Activated CD8-positive, alpha-beta memory T cell treated with anti-CD3 and anti-CD28 coated beads, Interleukin-2, amount 50 U/mL, for 48 hours (primary cell): ENCODE results near the gene PFAS.
"Not testable (repeated sequence)": the region's sequence is repeated elsewhere in the genome, so short reads cannot be mapped to it uniquely, and the experiment has no call there.

Experiments
- DNase-seq: peaks from one replicate; pipeline ENCODE4 v3.0.0-alpha.2; 2020

PFAS gene, protein sequence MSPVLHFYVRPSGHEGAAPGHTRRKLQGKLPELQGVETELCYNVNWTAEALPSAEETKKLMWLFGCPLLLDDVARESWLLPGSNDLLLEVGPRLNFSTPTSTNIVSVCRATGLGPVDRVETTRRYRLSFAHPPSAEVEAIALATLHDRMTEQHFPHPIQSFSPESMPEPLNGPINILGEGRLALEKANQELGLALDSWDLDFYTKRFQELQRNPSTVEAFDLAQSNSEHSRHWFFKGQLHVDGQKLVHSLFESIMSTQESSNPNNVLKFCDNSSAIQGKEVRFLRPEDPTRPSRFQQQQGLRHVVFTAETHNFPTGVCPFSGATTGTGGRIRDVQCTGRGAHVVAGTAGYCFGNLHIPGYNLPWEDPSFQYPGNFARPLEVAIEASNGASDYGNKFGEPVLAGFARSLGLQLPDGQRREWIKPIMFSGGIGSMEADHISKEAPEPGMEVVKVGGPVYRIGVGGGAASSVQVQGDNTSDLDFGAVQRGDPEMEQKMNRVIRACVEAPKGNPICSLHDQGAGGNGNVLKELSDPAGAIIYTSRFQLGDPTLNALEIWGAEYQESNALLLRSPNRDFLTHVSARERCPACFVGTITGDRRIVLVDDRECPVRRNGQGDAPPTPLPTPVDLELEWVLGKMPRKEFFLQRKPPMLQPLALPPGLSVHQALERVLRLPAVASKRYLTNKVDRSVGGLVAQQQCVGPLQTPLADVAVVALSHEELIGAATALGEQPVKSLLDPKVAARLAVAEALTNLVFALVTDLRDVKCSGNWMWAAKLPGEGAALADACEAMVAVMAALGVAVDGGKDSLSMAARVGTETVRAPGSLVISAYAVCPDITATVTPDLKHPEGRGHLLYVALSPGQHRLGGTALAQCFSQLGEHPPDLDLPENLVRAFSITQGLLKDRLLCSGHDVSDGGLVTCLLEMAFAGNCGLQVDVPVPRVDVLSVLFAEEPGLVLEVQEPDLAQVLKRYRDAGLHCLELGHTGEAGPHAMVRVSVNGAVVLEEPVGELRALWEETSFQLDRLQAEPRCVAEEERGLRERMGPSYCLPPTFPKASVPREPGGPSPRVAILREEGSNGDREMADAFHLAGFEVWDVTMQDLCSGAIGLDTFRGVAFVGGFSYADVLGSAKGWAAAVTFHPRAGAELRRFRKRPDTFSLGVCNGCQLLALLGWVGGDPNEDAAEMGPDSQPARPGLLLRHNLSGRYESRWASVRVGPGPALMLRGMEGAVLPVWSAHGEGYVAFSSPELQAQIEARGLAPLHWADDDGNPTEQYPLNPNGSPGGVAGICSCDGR (N-terminal part only)

DNA sequence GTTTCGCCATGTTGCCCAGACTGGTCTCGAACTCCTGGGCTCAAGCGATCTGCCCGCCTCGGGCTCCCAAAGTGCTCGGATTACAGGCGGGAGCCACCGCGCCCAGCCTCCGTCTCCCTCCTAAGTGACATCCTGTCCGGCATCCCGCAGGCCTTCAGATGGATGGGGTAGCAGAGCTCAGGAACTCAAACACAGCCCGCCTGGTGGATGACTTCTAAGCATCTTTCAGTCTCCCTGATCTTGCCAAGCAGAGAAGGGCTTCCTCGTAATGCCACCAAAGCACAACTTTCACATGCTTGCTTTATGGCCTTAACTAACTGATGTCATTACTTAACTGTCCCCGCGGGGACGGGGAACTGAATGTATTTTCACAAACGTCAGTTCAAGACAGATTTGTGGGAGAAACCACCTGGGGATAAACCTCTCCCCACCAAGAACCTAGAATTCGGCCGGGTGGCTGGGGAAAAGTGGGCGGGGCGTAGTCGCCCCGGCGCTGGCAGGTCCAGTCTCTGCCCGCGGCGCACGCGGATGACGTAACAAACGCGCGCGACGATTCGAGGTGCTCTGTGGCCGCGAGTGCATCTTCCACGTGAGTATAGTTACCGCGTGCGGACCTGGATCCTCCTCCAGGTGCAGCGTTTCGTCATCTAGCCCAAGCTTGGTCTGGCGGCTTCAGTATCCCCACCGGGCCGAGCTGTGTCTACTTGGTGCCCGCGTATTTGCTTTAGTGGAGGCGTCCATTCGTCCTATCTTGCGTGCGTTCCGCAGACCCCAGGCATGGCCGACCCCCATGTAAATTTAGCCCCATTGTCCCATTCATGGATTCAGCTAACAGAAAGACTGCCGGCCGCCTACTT, at the start of gene PFAS:
TSS of gene PFAS (plus strand) at position 539 of the 857 bp plus-strand sequence. CDS start 4,649 bp downstream, outside the sequence.
- peak; percentile 100 for DNase-seq

- no peak for DNase-seq
Measured at GRCh38 chr17:8204761-8205555, 44.1 kb upstream of the PFAS start.

DNA sequence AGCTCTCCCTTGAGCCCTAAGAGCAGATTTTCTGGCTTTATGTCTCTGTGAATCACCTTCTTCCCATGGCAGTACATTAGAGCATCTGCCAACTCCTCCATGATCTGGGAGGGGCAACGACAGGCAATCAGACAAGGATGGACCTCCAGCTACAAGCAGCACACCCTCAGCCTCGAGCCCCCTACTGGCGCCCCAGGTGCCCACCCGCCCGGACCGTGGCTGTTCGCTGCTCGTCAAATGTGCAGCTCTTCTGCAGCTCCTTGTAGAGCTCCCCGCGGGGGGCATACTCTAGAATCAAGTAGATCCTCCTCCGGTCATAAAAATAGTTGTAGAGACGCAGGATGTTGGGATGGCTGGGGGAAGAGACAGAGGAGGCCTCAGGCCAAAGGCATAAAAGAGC, 42.6 kb upstream of the PFAS start:
- DNase-seq = no peak

- peak; percentile 94 for DNase-seq
Measured at GRCh38 chr17:8209907-8210760, 39.0 kb upstream of the PFAS start, which contains the start of gene AURKB. Gene AURKB, minus strand, starts transcription at chr17:8210575. Its CDS starts 351 bp downstream, at chr17:8210224.

- DNase-seq = peak; percentile 64
Measured at GRCh38 chr17:8210761-8211458, 38.2 kb upstream of the PFAS start.

- no peak for DNase-seq
Measured at GRCh38 chr17:8212312-8213180, 36.5 kb upstream of the PFAS start.

GRCh38 chr17:8214000-8214399, 35.1 kb upstream of the PFAS start:
- not testable (repeated sequence) for DNase-seq

DNA sequence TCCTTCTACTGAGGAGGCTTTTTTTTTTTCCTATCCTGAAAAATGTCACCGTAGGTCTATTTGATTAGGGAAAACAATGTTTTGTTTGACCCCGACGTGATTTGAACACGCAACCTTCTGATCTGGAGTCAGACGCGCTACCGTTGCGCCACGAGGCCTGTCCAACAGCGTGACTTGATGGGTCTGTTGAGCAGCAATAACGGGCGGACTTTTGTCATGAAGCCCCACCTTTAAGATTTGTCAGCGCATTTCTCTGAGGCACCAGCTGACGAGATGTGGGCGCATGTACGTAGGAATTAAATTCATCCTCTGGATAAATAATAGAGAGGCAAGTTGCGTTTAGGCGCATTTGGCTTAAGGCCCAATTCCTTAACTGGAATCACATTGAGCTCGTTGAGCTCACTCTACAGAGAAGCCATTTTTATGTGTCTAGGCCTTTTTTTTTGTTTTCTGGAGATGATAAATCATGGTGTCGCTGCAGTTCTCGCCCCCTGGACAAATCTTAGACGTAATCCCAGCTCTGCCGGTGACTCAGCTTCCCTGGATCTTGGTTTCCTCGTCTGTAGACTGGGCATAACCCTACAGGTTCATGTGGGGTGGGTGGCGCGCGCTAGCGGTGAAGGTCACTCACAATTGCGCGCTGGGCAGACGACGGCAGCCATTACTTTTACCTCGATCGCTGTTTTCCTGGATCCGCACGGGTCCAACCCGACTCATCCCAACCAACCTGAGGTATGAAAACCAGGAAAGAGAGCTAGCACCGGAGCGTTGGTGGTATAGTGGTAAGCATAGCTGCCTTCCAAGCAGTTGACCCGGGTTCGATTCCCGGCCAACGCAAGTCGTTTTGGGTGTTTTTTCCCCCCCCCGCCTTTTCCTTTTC, 28.1 kb upstream of the PFAS start:
- DNase-seq = peak; percentile 100

DNA sequence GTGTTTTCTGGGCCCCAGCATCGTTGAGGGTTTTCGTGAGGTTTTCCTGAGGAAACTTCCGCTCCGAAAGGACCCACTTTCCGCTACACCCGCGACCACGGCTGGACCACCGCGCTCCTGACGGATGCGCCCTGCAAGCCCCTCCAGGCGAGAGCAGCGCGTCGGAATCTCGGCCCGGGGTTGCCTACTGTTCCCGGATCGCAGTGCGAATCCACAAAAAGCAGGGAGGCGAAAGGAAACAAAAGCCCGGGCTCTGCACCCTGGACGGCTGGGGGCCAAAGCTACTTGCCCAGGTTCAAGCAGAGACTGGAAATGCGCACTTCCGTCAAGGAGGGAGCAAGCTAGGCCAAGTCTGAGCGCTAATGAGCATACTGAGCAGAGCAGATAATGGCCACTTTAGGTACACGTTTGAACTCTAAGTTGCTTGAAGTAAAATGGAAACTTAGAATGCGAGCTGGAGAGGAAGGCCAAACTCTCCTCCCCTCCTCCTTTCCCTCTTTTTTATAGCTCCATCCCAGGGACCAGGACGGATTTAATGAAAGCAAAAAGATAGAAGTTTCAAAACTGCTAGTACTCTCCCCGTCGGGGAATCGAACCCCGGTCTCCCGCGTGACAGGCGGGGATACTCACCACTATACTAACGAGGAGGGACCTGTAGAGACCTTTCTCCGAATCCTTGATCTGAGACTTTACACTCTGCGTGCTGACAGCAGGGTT, 27.3 kb upstream of the PFAS start:
- DNase-seq = peak; percentile 99

GRCh38 chr17:8222380-8222629, 26.8 kb upstream of the PFAS start:
- no peak for DNase-seq

- DNase-seq = peak; percentile 100
Measured at GRCh38 chr17:8222630-8223355, 26.3 kb upstream of the PFAS start.

DNA sequence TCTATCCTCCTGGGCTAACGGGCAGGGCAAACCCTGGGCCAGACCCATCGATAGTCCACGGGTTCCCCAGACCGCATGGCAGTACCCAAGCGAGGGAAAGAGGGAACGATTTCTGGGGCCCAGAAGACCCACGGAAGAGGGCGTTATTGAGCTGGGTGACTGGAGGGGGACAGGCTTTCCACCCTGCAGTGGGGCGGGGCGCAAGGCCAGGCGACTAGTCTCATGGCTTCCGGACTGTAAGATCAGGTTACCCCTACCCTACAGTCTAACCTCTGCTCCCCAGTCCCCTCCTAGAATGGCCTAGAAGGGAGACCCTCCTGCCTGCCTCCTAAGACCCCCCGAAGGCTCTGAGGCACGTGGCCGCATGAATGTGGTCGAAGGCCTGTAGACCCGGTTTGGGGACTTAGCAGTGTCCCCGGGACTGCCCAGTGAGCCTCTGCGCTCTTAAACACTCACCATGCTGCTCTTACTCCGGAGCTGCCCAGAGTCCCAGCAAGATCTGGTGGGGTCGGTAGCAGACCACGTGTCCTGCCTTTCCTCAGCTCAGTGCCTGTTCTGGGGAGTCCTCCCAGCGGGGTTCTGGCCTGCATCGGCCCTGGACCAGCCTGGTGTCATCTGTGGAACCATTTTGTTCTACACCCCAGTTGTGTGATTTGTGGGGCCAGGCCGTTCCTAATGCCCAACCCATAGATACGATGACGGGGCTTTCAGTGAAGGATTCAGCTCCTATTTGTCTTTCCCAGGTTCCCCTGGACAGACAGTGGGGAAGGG, 25.5 kb upstream of the PFAS start:
- DNase-seq = peak; percentile 82

GRCh38 chr17:8224891-8225812, 23.9 kb upstream of the PFAS start:
- DNase-seq = no peak
